Left ventricle myocardium inferior (tissue), 1 donor: ENCODE data around the gene ADARB1. TPM values are rescaled to one million over a fixed set of nuclear protein-coding genes. Genes with fewer than 3 reads are reported as not detected.

Source experiments
- DNase-seq: peaks from one replicate; pipeline ENCODE4 v3.0.0-alpha.2; 2020
- H3K27ac ChIP-seq: fragments of 200-600 bp; replicated peaks from 2 replicates; pipeline ENCODE4 v1.8.0; 2021
- H3K27me3 ChIP-seq: fragments of 200-600 bp; 2 replicates; pipeline ENCODE4 v1.8.0; 2021; ENCODE audit warnings: low read depth
- H3K36me3 ChIP-seq: fragments of 200-600 bp; 2 replicates; pipeline ENCODE4 v1.8.0; 2021
- H3K4me1 ChIP-seq: fragments of 200-600 bp; 2 replicates; pipeline ENCODE4 v1.8.0; 2021
- H3K4me3 ChIP-seq: fragments of 200-600 bp; 2 replicates; pipeline ENCODE4 v1.8.0; 2021; ENCODE audit warnings: mild to moderate bottlenecking, moderate library complexity
- H3K9me3 ChIP-seq: fragments of 200-600 bp; replicated peaks from 2 replicates; pipeline ENCODE4 v1.8.0; 2021
- intact Hi-C: fragments of 100-400 bp; cut with micrococcal nuclease; formaldehyde crosslinking; loops from one replicate; pipeline ENCODE4 v1.11.0; 2022
- total RNA-seq: library from RNA; stranded (reverse); fragmentation: NEBNext Ultra II Directional; extraction: Animal tissue kit (Norgen Biotek cat#: 25700); gene quantifications from one replicate; pipeline ENCODE4 v1.2.1, GENCODE V29; 2021
- TF ChIP-seq, protein P1 (sequence below): fragments of 200-600 bp; IDR thresholded peaks from 2 replicates; pipeline ENCODE4 v1.8.0; 2021; ENCODE audit warnings: antibody characterized with exemption, mild to moderate bottlenecking, borderline replicate concordance
- donor health status: DM: no; HTN: yes; CAD: no; lungs with severe emphysema.

ADARB1 gene
- total RNA-seq, 1 donor from 2014 or later, result 15.5 TPM

GRCh38 chr21:45029298-45029947 is 45.0 kb upstream of the ADARB1 start:
- Histone ChIP-seq H3K36me3 (no peaks in the 10 kb centered on the region), H3K4me3 (no peak overlapping the region), H3K27ac (peak overlapping the region; percentile 27), H3K9me3 (peaks cover 4% of the 10 kb centered on the region), H3K27me3 (no peaks in the 10 kb centered on the region), H3K4me1 (peaks cover 52% of the 10 kb centered on the region)
- TF ChIP-seq, protein P1, sequence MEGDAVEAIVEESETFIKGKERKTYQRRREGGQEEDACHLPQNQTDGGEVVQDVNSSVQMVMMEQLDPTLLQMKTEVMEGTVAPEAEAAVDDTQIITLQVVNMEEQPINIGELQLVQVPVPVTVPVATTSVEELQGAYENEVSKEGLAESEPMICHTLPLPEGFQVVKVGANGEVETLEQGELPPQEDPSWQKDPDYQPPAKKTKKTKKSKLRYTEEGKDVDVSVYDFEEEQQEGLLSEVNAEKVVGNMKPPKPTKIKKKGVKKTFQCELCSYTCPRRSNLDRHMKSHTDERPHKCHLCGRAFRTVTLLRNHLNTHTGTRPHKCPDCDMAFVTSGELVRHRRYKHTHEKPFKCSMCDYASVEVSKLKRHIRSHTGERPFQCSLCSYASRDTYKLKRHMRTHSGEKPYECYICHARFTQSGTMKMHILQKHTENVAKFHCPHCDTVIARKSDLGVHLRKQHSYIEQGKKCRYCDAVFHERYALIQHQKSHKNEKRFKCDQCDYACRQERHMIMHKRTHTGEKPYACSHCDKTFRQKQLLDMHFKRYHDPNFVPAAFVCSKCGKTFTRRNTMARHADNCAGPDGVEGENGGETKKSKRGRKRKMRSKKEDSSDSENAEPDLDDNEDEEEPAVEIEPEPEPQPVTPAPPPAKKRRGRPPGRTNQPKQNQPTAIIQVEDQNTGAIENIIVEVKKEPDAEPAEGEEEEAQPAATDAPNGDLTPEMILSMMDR, result no peak
- peak; percentile 60 for DNase-seq
- intact Hi-C loops, result no loop called here

GRCh38 chr21:45029948-45030681 is 44.3 kb upstream of the ADARB1 start:
- peaks cover 59% of the 10 kb centered on the region for H3K4me1 ChIP-seq

DNA sequence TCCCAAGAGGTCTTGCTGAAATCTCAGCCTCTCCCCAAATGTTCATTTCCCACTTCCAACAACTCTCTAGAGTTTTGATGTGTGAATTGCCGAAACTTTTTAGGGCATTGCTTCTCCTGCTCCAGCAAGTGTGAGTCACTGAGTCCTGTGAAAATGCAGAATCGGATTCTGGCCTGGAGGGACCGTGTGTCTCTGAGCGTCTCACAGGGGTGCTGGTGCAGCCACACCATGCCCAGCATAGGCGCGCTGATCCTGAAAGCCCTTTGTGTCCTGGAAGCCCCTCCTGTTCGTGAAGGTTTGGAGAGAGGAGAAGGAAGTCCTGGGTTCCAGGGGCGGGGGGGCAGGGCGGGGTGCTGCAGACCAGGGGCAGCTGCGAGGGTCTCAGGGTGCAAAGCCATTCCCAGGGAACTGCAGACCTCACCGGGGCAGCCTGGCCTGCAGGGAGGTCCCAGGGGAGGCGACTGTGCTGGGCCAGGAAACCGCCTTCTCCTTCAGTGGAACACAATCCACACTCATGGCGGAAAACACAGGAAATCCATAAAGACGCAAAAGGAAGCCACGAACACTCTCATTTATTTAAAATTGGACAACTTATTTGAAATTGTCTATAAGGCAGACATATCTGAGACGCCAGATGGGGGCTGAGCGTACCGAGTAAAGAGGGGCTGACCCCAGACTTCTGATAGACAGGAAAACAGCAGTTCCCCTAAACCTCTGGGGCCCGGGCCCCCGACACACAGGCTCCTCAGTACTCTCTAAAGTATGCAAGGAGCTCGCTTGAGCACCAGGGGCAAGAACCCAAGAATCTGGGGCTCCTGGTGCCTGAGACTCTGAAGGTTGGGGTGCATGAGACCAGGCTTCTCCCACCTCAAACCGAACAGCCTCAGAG is 43.5 kb upstream of the ADARB1 start:
- Histone ChIP-seq H3K9me3 (peaks cover 5% of the 10 kb centered on the region), H3K4me1 (peaks cover 59% of the 10 kb centered on the region), H3K27me3 (no peaks in the 10 kb centered on the region), H3K4me3 (no peak overlapping the region), H3K36me3 (no peaks in the 10 kb centered on the region), H3K27ac (peak overlapping the region; percentile 29)
- DNase-seq, result no peak
- TF ChIP-seq, protein P1, result no peak
- intact Hi-C loops, result no loop called here

More at GRCh38 chr21:45029948-45030681, 44.3 kb upstream of the ADARB1 start:
- TF ChIP-seq, protein P1, result no peak
- Histone ChIP-seq H3K36me3 (no peaks in the 10 kb centered on the region), H3K4me3 (no peak overlapping the region), H3K9me3 (no peaks in the 10 kb centered on the region), H3K27ac (peak overlapping the region; percentile 27), H3K27me3 (no peaks in the 10 kb centered on the region)
- intact Hi-C loops, result no loop called here
- DNase-seq, result no peak

DNA sequence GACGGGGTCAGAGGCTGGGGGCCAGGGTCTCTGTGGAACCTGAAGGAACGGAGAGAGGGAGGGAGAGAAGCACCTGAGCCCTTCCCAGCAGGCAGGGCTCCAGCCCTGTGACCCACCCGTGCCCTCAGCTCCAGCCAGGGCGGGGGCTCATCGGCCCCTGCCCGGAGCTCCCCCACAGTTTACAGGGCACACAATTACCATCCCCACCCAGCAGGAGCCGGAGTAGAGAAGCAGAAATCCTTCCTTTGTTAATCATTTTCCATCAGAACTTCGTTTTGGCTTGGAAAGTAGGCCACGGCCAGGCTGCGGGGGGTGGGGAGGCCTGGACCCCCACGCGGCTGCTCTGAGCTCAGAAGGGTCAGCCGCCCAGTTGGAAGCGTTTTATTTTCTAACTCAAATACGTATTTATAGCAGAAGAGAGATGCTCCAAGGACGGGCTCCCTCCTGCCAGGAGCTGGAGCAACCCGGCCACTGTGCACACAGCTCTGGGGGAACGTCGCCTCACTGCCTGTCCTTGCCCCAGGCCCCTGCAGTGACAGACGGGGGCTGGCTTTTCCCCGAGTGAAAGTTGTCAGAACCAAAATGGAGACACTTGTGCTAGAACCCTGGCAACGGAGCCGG is 42.7 kb upstream of the ADARB1 start:
- intact Hi-C loops, result no loop called here
- Histone ChIP-seq H3K9me3 (peaks cover 13% of the 10 kb centered on the region), H3K36me3 (no peaks in the 10 kb centered on the region), H3K27me3 (no peaks in the 10 kb centered on the region), H3K4me1 (peaks cover 59% of the 10 kb centered on the region), H3K4me3 (no peak overlapping the region), H3K27ac (peak overlapping the region; percentile 29)
- DNase-seq, result no peak
- TF ChIP-seq, protein P1, result no peak

GRCh38 chr21:45032332-45032731 is 42.0 kb upstream of the ADARB1 start:
- peaks cover 59% of the 10 kb centered on the region for H3K4me1 ChIP-seq
- H3K27me3 ChIP-seq, result no peaks in the 10 kb centered on the region
- H3K36me3 ChIP-seq, result no peaks in the 10 kb centered on the region
- DNase-seq, result no peak
- TF ChIP-seq, protein P1, result no peak
- intact Hi-C loops, result no loop called here
- no peak overlapping the region for H3K4me3 ChIP-seq
- peaks cover 19% of the 10 kb centered on the region for H3K9me3 ChIP-seq
- H3K27ac ChIP-seq, result no peak overlapping the region
